ES-I3 (cell line): ENCODE data around the gene PLEKHG1.

ENCODE experiments used
- H3K36me3 ChIP-seq: 2 replicates; pipeline ENCODE4 v1.6.1; 2013; ENCODE audit warnings: mild to moderate bottlenecking, low read length, control low read depth, moderate library complexity; ENCODE audit not compliant: insufficient read depth
- H3K4me1 ChIP-seq: 2 replicates; pipeline ENCODE4 v1.6.1; 2013; ENCODE audit warnings: mild to moderate bottlenecking, control low read depth, low read length; ENCODE audit not compliant: insufficient read depth
- H3K9ac ChIP-seq: 2 replicates; pipeline ENCODE4 v1.6.1; 2013; ENCODE audit warnings: low read depth, mild to moderate bottlenecking, low read length, moderate library complexity
- H3K9me3 ChIP-seq: 2 replicates; pipeline ENCODE4 v1.6.1; 2013; ENCODE audit warnings: mild to moderate bottlenecking, low read length, moderate library complexity; ENCODE audit not compliant: control insufficient read depth, insufficient read depth

Gene PLEKHG1

DNA sequence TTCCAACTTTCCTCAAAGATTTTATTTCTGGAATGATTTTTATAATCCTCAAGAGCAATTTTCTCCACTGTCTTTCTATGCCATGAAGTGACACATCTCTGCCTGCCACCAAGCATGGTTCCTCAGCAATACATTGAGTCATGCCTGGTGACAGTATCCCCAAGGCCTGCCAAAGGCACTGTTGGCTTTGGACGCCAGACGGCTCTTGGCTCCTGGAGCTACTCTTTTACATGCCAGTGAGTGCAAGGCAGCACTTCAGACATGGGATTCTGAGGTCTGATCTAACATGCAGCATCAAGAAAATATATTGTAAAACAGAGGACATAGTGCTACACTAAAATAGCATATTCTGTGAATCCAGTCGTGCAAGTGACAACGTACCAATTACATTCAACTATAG, 20.1 kb upstream of the PLEKHG1 start:
- no peak overlapping the region for H3K9ac ChIP-seq
- H3K36me3 ChIP-seq: no peaks in the 10 kb centered on the region
- no peaks in the 10 kb centered on the region for H3K4me1 ChIP-seq
- no peaks in the 10 kb centered on the region for H3K9me3 ChIP-seq

DNA sequence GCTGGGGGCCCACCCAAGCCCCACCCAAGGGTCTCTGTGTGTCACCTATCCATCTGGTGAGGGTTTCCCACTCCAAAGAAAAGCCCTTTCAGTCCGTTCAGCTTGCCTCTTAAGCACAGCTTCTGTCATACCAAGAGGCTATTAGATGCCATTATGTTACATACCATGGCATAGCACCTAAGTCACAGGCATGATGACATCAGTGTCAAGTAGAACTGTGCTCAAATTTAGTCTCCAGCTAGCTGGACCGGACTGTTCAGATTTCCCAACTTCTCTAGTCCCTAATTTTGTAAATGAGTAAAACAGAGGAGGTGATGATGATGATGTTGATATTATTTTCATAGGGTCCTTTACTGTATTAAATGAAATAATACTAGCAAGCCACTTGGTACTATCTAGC, 19.2 kb upstream of the PLEKHG1 start:
- no peaks in the 10 kb centered on the region for H3K9me3 ChIP-seq
- no peaks in the 10 kb centered on the region for H3K4me1 ChIP-seq
- H3K9ac ChIP-seq: no peak overlapping the region
- no peaks in the 10 kb centered on the region for H3K36me3 ChIP-seq

DNA sequence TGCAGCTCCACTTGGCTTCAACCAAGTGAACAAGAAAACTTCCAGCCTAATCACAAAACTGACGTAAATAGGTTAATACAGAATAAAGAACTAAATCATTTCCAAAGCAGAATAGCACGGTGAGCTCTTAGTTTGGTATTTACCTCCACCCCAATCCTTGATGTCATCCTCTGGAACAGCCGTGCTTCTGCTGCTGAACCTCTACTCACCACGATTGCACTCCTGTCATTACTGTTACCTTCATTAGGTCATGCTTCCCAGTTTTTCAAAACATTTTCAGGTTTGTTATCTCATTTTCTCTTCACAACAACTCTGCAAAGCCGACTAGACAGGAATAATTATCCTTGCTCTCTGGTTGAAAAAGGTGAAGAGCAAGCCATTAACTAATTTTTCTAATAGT, 15.6 kb upstream of the PLEKHG1 start:
- no peaks in the 10 kb centered on the region for H3K4me1 ChIP-seq
- H3K36me3 ChIP-seq: no peaks in the 10 kb centered on the region
- H3K9me3 ChIP-seq: no peaks in the 10 kb centered on the region
- H3K9ac ChIP-seq: no peak overlapping the region

DNA sequence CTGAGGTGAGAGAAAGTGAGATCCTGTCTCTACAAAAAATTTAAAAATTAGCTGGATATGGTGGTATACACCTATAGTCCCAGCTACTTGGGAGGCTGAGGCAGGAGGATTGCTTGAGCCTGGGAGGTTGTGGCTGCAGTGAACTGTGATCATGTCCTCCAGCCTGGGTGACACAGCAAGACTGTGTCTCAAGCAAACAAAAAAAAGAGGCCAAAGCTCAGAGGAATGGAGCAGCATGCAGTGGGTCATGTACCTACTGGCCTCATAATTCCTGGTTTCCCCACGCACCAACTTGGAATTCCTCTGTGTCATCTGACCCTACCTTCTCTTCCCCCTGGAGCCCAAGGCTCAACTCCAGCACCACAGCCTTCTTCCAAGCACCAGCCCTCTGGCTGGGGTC, 15.1 kb upstream of the PLEKHG1 start:
- H3K36me3 ChIP-seq: no peaks in the 10 kb centered on the region
- no peaks in the 10 kb centered on the region for H3K4me1 ChIP-seq
- H3K9ac ChIP-seq: no peak overlapping the region
- no peaks in the 10 kb centered on the region for H3K9me3 ChIP-seq

DNA sequence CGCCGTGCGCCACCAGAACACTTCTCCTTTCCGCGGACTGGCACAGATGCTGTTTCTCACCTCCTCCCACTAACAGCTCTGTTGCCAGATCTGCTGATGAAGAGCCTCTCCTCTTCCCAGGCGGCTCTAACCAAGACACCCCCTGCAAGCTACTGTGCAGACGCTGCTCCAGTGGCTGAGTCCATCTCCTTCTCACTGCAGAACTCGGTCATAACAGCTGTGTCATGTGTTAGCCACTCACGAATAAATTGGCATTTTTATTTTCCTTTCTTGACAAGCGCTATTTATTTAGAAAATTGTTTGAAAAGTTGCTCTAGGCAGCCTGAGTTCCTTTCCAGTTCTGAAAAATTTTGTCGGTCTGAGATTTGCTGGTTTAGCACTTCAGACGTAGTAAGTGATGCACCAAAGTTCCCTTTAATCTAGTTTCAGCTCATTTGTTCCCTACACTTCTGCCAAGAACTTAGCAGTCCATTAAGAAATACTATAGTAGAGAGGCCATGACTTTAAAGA, 12.8 kb upstream of the PLEKHG1 start:
- no peaks in the 10 kb centered on the region for H3K9me3 ChIP-seq
- H3K36me3 ChIP-seq: no peaks in the 10 kb centered on the region
- no peaks in the 10 kb centered on the region for H3K4me1 ChIP-seq
- H3K9ac ChIP-seq: no peak overlapping the region

DNA sequence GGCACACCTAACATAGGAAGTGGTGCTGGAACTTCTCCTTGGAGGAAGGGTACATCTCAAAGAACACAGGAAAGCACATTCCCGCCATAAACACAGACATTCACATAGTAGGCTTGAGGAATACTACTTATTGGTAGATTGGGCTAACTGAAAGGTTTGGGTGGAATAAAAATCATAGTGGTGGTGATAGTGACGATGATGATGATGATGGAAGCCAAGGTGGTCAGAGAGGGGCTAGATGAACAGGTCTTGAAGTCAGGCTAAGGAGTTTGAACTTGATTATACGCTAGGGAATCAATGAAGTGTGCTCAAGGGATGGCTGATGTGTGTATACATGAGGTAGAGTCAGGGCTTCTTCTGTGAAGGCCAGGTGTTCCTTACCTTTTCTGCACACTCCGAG, 12.0 kb upstream of the PLEKHG1 start:
- Histone ChIP-seq H3K9me3 (no peaks in the 10 kb centered on the region), H3K9ac (no peak overlapping the region), H3K4me1 (no peaks in the 10 kb centered on the region), H3K36me3 (no peaks in the 10 kb centered on the region)

DNA sequence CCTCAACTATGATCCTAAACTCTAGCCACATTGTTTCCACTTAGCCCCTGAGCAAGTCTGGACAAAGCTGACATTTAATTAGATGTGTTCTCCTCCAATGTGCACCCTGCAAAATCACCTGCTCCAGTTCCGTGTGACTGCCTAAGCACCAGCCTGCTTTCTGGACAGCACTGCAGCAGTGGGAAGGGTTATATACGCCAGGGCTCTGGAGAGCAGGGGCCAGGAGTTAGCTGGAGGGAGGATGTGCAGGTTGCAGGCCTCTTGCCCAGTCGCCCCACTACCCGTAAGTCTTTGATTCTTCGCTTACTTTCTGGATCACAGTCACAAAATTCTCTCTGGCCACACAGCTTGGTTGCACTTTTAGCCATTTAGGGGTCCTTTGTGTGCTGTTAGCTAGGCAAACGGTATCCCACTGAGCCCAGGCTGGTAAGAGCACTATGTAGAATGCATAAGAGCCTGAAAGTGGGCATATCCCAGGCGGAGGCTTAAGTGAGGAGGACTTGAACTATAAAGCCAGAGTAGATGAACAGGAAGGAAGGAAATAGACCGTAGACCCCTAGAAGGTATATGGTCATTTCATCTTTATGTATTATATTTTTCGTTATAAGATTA, 10.7 kb upstream of the PLEKHG1 start:
- Histone ChIP-seq H3K9ac (no peak overlapping the region), H3K4me1 (no peaks in the 10 kb centered on the region), H3K36me3 (no peaks in the 10 kb centered on the region), H3K9me3 (no peaks in the 10 kb centered on the region)

DNA sequence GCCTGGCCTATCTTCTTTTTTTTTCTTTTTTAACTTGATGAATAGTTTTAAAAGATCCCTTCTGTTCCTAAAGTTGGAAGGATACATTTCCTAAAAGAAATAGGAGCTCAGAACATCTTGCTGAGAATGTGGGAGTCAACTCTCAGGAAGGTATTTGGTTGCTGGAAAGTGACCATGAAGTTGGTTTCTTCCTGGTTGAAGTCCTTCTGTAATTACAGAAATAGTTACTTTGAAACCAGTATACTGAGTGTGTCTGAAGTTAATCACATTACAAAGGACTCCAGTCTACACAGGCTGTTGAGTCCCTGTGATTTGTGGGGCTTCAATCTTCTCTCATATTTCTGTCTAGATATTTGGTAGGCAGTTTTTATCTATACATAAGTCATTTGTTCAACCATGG, 9.8 kb upstream of the PLEKHG1 start:
- Histone ChIP-seq H3K9ac (no peak overlapping the region), H3K9me3 (no peaks in the 10 kb centered on the region), H3K36me3 (no peaks in the 10 kb centered on the region), H3K4me1 (no peaks in the 10 kb centered on the region)

DNA sequence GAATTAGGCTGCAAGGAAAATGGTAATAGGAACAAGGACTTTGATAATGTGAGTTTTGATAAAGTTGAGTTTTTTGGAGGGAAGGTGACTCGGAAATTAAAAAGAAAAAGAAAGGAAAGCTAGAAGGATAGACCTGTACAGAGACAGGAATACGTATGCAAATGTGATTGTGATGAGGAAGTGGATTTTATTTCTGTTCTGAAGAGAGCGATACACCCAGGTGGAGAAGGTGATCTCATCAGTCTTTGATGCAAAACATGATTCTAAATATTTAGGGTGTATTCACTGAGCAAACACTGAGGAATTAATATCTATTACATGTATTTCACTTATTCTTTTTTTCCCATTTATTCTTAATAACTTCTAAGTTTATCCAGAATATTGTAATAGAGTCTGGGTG, 9.2 kb upstream of the PLEKHG1 start:
- Histone ChIP-seq H3K4me1 (no peaks in the 10 kb centered on the region), H3K9ac (no peak overlapping the region), H3K9me3 (no peaks in the 10 kb centered on the region), H3K36me3 (no peaks in the 10 kb centered on the region)

DNA sequence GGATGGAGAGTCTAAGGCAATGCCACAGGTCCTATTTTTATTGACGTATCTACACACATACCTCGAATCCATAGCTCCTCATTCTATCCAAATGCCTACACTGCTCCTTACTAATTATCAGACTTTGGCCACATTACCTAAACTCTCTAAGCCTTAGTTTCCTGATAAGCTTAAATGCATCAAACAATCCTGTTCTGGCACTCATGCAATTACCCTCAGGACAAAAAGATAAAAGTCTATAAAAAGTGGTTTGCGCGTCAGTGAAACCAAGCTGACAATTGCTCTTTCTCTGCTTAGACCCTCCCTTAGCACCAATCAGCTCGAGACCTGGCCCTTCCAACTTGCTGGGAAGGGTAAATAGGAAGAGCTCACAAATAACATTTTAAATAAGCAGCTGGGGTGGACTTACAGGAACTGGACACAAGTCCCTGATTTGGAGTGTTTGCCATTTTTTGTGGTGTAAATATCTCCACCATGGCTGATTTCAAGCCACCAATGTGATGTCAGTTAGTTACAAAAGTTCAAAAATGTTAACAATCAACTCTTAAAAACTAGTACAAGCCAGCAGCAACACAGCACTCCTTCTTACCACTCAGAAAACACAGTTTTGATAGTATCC, 7.2 kb upstream of the PLEKHG1 start:
- H3K36me3 ChIP-seq: no peaks in the 10 kb centered on the region
- no peaks in the 10 kb centered on the region for H3K9me3 ChIP-seq
- no peak overlapping the region for H3K9ac ChIP-seq
- no peaks in the 10 kb centered on the region for H3K4me1 ChIP-seq

DNA sequence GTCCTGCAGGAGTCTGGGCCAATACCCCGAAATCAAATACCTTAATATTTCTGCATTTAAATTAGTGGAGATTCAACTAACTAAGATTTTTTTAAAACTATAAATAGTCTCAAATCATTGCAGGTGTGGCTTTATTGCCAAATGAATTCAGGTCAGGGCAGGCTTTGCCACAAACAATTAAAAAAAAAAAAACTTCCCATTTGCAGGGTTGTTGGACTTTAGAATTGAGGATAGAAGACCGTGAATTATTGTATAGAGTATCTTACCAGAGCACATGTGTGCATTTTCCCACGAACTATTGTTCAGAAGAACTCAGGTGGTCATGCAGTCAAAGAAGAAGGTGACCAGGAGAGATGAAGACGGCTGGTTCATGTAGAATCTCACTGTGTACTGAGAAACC, 6.6 kb upstream of the PLEKHG1 start:
- H3K4me1 ChIP-seq: no peaks in the 10 kb centered on the region
- H3K36me3 ChIP-seq: no peaks in the 10 kb centered on the region
- H3K9me3 ChIP-seq: no peaks in the 10 kb centered on the region
- no peak overlapping the region for H3K9ac ChIP-seq

DNA sequence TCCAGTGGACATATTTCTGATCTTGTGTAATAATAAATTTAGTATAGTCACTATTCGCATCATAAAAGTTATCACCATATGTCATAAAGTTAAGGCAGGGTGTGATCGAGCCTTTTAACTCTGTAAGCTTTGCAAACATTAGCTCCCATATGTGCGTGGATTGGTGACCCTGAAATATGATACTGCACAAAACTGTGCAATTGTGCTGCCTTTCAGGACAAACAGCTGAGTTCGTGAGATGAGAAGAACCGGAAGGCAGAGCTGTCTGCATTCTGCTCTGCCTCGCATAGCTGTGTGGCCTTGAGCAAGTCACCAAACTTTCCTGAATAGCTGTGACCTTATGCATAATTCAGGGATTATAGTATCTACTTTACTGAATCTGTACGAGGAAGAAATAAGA, 3.2 kb upstream of the PLEKHG1 start:
- H3K9ac ChIP-seq: no peak overlapping the region
- H3K4me1 ChIP-seq: peaks cover 4% of the 10 kb centered on the region; the same call in 1 of the 2 replicates
- no peaks in the 10 kb centered on the region for H3K9me3 ChIP-seq
- H3K36me3 ChIP-seq: no peaks in the 10 kb centered on the region

DNA sequence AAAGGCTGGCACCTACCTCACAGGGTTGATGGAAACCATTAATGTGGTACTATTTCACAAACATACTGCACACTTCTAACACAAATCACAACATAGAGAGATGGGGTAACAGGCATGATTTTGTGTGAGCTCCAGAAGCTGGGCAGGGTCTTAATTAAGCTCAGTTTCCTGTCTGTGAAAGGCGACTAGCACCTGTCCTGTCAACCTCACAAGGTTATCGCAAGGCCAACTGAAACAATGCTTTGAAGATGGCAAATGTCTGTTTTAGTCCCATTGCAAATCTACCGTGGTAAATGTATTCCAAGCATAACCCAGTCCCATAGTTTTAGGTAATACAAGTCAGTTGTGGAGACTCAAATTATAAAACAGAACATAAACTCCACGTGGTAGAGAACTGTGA, 1.3 kb upstream of the PLEKHG1 start:
- H3K9ac ChIP-seq: no peak overlapping the region

DNA sequence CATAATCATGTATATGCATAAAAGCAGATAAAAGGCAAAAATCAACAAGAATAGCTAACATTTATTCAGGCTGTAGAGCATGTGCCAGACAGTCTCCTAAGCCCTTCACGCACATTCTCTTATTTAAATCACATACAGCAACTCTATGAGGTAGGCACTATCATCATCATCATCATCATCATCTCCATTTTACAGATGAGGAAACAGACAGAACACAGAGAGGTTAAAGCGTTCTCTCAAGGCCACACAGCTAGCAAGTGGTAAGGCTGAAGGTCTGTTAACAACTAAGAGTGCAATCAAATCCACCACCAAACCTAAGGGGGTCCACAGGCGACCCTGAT, 857 bp upstream of the PLEKHG1 start:
- no peak overlapping the region for H3K9ac ChIP-seq
- peaks cover 4% of the 10 kb centered on the region; the same call in 1 of the 2 replicates for H3K4me1 ChIP-seq
- H3K9me3 ChIP-seq: no peaks in the 10 kb centered on the region
- no peaks in the 10 kb centered on the region for H3K36me3 ChIP-seq

More for the DNA sequence above, 1.3 kb upstream of the PLEKHG1 start:
- peaks cover 4% of the 10 kb centered on the region; the same call in 1 of the 2 replicates for H3K4me1 ChIP-seq
- no peaks in the 10 kb centered on the region for H3K9me3 ChIP-seq
- no peaks in the 10 kb centered on the region for H3K36me3 ChIP-seq

DNA sequence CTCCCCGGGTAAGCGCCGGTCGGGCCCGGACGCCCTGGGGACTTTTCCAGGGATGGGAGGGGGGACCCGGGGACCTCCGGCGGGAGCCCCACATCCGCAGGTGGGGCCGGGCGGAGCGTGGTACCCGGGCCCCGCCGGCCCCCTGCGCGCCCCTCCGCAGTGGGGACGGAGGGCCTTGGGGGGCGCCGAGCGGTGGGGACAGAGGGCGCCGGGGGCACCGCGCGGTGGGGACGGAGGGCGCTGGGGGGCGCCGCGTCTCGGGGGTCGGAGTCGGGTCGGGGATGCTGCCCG, 270 bp downstream of the PLEKHG1 start:
- Histone ChIP-seq H3K9ac (peak overlapping the region; percentile 84), H3K9me3 (no peaks in the 10 kb centered on the region), H3K4me1 (peaks cover 4% of the 10 kb centered on the region; the same call in 1 of the 2 replicates), H3K36me3 (no peaks in the 10 kb centered on the region)
